HL-60/S4 treated with phorbol 12-myristate 13-acetate at 8.2 ng/mL for 4 days and 3 days (cell line): Measurements from ENCODE around the gene KRT31.
"Not testable (repeated sequence)": the region's sequence is repeated elsewhere in the genome, so short reads cannot be mapped to it uniquely, and the experiment has no call there.

Source experiments
- in situ Hi-C: fragments of 300-500 bp; cut with MboI; formaldehyde crosslinking; loops from 2 replicates; pipeline ENCODE4 v1.15.0; 2022; ENCODE audit warnings: low sequenced_read_pairs

The KRT31 gene

DNA sequence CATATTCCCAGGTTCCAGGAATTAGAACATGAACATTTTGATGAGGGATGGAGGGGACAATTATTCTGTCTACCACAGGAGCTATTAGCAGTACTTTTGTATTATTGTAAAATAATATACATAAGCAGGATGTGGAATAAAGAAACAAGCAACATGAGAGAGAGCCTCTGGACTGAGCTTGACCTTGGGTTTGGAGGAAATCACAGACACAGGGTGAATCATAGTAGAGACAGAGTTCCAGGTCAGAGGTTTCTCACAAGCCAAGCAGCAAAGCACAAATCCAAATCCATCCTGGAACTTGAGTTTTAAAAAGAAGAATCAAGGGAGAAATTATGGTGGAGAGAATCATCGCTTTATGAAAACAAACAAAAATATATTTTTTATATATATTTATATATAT is 5.1 kb downstream of the KRT31 start:
- in situ Hi-C loops, result no loop called here

DNA sequence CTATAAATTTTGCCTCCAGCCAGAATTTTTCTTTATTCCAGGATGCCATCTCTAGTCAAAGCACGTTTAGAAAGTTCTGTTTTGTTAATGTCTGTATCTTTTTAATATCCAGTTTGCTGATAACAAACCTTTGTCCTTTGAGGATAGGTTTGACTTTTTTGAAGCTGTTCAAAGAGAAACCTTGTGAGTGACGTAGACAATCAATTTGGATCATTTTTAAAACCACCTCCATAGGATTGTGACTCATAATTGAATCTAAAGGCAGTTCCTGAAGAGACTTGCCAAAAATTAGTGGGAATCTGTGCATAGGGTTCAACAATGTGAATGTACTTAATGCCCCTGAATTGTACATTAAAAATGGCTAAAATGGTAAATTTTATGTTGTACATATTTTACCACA is 5.9 kb downstream of the KRT31 start:
- in situ Hi-C loops, result no loop called here

DNA sequence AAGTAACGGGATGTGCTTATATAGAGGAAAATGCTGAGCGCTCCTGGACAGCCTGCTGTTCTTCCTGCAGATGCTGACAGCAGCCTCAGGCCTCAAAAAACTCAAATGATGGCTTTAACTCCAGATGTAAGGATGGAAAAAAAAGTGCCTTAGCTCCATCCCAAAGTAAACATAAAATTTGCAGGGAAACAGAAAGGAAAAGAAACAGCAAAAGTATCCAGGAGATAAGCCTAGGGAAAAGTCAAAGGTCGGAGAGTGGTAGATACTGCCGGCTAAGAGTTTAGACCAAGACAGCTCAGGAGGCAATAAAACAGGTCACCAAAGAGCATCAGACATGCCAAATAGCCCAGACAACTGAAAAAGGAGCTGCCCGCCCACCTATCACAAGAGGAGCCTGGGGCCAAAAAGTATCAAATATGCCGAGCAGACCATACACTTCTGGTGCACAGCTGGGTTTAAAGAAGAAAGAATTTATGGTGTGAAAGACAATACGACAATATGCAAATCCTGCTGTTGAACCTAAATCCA is 6.9 kb downstream of the KRT31 start:
- in situ Hi-C loops, result no loop called here

DNA sequence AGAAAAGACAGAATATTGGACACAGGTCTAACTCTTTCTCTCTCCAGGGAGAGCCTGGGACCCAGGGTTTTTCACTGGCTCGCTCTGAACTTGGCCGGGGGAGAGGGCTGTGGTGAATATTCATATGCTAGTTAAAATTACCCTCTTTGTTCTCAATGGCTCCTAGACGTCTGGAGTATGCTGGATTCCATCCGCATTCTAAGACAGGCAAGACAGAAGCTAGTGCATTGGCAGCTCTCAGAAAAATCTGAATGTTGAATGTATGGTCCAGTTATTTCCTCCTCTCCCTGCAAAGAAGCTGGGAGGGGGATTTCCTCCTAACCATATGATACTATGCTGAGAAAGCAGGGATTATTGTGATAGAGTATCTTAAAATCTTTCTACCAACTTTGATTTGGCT is 9.7 kb downstream of the KRT31 start:
- in situ Hi-C loops, result no loop called here

DNA sequence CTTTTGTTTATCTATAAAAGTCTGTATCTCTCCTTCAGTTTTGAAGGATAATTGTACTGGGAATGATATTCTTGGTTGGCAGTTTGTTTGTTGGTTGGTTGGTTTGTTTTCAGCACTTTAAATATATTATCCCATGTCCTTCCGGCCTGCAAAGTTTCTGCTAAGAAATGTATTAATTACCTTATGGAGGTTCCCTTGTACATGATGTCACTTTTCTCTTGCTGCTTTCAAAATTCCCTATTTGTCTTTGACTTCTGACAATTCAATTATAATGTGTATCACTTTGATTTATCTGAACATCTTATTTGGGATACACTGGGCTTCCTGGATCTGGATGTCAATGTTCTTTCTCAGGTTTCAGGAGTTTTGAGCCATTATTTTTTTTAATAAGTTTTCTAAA is 11.2 kb downstream of the KRT31 start:
- in situ Hi-C loops, result no loop called here

DNA sequence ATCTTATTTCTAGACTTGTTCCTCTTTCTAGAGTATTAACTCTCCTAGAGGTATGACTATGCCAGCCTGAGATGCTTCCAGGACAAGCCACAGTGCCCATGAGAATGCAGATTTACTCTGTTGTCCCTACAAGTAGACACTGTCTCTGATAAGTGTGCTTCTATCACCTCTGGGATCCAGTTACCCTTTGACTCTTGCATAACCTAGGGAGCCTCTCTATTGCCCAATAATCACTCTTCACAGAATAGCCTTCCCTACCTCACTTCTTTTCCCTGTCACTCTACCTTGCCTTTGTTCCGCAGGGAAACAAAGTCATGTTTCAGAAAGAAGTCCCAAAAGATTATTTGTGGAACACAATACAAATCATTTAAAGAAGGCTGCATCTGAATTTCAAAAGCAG is 13.7 kb downstream of the KRT31 start:
- in situ Hi-C loops, result no loop called here

DNA sequence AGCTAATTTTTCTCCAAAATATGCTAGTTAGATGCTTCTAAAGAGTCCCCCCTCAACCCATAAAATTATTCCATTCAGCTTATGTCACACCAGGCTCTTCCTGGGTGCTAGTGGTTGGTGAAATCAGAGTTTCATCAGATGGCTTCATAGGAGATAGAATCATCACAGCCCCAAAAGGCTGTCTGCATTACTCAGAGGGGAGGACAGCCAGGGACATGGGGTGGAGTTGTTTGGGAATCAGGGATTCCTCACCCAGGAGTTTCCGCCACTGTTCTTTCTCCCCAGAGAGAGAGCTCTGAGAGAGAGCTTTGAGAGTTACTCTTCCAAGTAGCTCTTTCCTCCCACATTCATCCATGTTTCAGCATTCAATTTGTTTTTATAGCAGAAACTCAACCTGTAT is 15.0 kb downstream of the KRT31 start:
- in situ Hi-C loops, result no loop called here

DNA sequence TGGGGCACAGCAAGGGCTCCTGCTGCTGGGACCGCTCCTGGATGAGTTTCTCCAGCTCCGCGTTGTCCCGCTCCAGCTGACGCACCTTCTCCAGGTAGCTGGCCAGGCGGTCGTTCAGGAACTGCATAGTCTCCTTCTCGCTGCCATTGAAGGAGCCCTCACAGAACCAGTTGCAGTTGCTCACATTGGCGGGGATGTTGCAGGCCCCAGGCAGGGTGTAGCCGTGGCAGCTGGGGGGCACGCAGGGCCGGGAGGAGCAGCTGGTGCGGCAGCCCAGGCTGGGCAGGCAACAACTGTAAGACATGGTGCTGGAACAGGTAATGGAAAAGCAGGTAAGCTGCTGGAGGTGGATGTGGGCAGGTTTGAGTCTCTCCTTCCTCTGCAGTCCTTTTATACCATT is 15.5 kb downstream of the KRT31 start, which contains the start of gene KRT34:
KRT34 (minus strand) TSS at position 364 of the 400 bp plus-strand sequence; CDS start at position 304, 60 bp downstream.
- in situ Hi-C loops, result not testable (repeated sequence)

DNA sequence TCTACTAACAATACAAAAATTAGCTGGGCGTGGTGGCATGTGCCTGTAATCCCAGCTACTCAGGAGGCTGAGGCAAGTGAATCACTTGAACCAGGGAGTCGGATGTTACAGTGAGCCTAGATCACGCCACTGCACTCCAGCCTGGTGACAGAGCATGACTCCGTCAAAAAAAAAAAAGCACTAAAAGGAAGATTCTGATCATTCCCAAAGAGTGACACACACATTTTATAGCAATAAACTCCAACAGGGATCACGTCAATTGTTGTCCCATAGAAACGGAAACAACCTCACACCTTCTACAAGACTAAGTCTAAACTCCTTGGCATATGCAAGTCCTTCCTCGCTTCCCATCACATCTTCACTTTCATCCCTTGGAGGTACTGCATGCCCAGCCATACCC is 17.3 kb downstream of the KRT31 start:
- in situ Hi-C loops, result not testable (repeated sequence)

DNA sequence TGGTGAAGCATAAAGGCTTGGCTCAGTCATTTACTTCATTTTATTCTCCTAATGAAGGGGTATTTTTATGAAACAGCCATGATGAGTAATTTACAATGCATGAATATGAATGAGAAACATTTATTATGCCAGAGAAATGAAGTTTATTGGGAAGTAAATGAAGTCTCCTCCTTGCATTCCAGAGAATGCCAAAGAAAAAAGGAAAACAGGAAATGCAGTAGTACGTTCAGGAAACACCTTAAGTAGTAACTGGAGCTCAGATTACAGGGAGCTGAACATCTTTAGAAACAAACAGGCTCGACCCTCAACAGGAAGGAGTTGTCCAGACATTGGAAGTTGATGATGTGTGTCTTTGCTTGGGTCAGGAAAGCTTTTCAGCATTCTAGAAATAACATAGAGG is 19.9 kb downstream of the KRT31 start:
- in situ Hi-C loops, result no loop called here

DNA sequence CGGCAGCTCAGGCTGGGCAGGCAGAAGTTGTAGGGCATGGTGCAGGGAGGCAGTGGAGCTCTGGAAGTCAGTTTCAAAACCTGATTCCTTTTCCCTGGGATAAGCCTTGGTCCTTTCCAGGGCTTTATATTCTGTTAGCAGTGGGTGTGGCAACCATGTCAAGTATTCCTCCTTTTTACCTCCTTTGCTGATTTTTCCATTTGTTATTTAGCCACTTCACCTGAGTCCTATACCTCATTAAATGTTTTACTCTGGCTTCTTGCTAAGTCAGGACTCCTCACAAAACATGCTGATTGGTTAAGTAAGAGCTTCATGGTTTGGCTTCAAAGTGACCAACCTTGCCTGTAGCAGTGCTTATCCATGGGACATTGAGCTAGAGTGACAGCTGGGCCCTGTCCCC is 27.7 kb downstream of the KRT31 start, which contains the start of gene KRT33B:
KRT33B (minus strand) TSS at position 101 of the 400 bp plus-strand sequence; CDS start at position 38, 63 bp downstream.
- in situ Hi-C loops, result no loop called here

DNA sequence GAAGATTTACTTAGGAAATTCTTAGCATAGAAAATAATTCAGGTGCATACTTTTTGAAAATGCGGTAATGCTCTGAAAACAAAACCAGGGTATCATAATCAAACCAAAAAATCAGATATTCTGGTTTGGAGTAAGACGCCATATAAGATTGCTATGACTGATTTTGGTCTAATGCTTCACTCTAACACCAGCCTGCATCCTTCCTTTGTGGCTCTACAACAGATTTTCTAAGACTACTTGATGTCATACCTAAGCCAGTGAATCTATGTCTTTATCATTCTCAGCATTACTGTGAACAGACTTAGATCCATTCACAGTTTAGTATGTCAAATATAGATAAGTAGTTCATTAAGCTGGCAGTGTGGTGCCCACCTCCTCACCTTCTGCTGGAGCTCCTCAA is 28.4 kb downstream of the KRT31 start:
- in situ Hi-C loops, result no loop called here

DNA sequence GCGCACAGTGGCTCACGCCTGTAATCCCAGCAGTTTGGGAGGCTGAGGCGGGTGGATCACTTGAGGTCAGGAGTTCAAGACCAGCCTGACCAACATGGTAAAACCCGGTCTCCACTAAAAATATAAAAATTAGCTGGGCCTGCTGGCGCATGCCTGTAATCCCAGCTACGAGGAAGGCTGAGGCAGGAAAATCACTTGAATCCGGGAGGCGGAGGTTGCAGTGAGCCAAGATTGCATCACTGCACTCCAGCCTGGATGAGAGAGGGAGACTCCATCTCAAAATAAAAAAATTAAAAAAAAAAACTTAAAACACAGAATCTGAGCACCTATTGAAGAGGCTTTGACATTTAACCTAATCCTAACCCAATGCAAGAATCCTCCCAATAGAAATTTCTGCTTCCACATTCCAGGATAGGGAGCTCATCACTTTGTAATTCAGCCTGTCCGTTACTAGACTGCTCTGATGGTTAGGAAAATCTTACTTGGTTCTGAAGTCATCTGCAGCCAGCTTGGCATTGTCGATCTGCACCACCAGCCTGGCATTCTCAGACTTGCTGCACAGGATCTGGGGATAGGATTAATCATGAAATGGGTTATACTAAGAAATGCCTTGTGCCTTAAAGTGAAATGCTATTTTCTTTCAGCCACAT is 29.9 kb downstream of the KRT31 start:
- in situ Hi-C loops, result no loop called here

DNA sequence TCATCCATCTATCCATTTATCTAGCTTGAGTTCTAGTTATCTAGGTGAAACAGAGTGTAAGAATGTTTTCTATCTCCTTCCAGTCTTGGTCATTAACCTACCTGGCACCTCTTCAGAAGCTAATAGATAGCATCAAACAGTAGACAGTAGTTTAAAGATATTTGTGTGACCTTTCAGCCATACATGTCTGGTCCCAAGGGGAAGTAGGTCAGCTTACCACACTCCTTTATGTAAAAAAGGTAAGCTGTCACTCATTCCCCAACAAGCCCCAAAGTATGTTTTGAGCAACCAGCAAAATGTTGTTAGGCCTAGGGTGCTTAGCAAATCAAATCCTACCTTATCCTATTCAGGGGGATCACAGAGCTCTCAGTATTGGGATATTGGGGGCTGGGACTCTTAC is 31.3 kb downstream of the KRT31 start:
- in situ Hi-C loops, result no loop called here

DNA sequence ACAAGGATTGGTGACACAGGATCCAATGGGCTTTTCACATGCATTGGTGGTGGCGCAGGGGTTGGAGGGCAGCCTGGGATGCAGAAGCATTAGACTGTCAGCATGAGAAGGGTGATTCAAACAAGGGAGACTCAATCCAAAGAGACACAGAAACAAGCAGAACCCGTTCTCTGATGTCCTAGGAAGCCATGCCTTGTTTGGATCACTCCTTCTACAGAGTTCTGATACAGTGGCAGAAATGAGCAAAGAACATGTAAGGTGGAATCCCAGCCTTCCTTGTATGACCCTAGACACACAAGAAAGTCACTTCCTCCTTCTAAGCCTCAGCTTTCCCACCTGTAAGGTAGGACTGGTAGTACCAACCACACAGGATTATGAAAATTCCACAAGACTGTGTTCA is 33.5 kb downstream of the KRT31 start:
- in situ Hi-C loops, result no loop called here

DNA sequence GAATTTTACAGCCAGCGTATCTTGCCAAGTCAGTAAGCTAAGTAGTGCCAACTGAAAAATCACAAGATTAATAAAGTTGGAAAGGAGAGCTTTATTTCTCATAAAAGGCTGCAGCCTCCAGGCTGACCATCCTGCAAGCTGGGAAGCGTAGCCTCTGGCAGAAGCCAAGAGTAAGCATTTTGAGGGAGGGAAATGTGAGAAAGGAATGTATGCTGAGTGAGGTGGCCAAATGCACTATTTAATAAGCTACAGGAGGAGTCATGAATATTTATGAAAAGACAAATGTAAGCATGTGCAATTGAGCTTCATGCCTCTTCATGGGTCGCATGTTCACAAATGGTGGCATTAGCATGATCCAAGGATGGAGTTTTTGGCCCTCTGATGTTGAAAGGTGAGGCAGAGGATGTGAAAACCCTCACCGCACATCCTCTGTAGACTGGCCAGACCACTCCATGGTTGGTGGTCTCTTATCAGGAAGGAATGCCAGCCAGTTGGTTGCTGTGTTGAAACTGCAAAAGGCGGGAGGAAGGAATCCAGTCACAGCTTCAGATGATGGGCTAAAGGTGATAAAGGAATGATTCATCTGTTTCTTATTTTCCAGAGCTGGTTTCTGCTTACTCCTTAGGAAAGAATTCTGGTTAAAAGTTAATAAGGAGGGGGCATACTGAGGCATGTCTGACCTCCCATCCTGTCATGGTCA is 37.0 kb downstream of the KRT31 start:
- in situ Hi-C loops, result no loop called here

DNA sequence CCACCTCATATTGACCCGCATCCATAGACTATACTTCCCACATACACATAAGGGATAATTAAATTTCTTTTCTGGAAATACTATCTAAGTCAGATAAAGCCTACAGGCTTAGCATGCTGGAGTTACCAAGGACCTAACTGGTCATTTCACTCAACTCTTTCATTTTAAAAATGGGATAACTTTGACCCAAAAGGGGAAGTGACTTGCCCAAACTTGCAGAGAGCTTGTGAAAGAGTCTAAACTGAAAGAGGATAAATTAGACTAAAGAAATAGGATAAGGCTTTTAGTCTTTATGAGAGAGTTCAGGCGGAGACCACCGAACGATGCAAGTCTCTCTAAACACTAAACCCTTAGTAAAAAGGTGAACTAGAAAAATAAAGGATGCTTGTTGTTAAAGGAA is 42.9 kb downstream of the KRT31 start:
- in situ Hi-C loops, result no loop called here

DNA sequence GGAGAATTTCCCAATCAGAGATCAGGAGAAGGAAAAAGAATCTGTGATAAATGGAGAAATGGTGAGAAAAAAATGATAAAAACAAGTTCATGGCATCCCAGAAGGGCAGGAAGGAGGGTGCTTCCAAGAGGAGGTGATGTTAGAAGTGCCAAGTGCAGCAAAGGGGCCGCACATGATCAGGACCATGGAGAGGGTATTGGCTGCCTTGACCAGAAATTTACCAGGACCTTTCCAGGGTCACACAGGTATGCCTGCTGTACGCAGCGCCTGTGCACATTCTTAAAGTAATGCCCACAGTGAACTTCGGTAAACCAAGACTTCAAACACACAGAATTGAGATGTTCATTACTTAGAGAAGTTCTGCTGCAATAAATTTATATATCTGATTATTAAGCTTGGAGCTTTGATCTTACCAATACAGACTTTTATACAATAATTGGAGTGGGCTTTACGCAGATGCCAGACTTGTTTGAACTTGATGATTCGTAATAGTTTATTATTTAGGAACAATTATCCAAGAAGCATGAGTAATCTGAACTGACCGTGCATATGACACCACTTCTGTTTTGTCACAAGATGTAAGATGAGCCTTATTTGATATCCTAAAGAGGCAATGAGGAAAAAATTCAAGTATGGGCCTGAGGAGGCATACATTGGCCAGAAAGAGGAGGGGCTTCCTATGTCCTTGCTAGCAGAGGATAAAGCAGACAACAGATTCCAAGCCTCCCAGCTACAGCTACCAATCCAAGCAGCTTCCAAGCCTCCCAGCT is 44.6 kb downstream of the KRT31 start:
- in situ Hi-C loops, result no loop called here

DNA sequence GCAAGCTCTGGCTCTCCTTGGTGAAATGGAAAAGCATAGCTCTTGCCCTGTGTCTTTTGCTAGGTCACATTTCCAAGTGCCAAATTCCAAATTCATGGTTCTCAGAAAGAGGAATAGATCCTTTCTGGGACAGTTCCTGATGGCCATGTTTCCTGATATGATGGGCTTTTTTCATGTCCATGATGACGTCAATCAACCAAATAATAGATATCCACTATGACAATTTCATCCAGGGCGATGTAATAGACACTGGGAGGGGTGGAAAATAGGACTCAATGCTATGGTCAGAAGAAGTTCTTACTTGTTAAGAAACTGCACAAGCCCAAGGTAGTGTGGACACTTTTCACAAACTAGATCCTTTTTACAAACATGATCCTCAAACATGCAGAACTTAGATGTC is 46.2 kb downstream of the KRT31 start:
- in situ Hi-C loops, result no loop called here

DNA sequence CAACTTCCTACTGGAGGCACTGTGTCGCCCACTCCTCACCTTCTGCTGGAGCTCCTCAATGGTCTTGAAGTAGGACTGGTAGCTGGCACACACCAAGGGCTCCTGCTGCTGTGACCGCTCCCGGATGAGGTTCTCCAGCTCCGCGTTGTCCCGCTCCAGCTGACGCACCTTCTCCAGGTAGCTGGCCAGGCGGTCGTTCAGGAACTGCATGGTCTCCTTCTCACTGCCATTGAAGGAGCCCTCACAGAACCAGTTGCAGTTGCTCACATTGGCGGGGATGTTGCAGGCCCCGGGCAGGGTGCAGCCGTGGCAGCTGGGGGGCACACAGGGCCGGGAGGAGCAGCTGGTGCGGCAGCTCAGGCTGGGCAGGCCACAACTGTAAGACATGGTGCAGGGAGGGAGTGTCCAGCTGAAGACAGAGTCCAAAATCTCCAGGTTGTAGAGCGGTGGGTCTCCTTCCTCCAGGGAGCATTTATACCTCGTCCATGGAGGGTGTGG is 47.0 kb downstream of the KRT31 start, which contains the start of gene KRT33A:
KRT33A (minus strand) TSS at position 448 of the 498 bp plus-strand sequence; CDS start at position 387, 61 bp downstream.
- in situ Hi-C loops, result not testable (repeated sequence)
